Embryonic facial prominence (tissue), 1 donor: ENCODE data around the gene BHLHE41.

ENCODE experiments used
- DNase-seq: peaks from one replicate; pipeline ENCODE4 v3.0.0-alpha.2; 2016; ENCODE audit errors: extremely low spot score

The BHLHE41 gene

DNA sequence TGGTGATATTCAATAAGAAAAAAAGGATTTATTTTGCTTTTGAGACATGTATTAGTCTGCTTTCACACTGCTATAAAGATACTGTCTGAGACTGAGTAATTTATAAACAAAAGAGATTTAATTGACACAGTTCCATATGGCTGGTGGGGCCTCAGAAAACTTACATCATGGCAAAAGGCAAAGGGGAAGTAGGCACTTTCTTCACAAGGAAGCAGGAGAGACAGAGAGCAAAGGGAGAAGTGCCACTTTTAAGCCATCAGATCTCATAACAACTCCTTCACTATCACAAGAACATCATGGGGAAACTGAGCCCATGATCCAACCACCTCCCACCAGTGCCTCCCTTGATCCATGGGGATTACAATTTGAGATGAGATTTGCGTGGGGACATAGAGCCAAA is 43.9 kb downstream of the BHLHE41 start:
- no peak for DNase-seq

DNA sequence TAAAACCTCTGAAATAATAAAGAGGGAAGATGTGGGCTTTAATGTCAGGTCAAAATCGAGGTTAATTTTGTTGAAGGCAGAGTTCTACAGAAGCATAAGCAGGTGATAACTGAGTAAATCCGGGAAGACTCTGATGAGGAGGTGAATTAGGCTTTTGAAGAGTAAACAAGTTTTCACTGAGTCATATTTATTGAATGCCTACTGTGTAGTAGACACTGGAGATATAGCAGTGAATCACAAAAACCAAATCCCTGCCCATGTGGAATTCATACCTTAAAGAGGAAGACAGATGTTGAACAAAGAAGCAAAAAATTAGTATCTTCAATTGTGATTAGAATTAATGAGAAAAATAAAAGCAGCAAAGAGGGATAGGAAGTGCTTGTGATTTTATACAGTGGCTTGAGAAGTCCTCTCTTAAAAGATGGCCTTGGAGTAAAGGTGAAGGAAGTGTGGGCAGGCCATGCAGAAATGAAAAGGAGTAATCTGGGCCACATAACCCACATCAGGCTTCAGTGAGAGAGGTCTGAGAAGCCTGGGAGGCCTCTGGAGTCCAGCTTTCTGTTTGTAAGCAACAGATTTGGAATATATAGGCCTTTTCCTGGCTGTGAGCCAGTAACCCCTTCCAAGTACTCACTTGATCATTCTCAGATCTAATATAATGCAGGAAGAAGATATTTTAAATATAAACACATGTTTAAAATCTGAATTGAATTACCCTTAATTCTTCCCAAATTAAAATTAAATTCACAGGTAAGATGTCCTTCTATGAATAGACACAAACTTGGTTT is 46.7 kb downstream of the BHLHE41 start:
- DNase-seq: no peak
